Activated CD8-positive, alpha-beta memory T cell treated with anti-CD3 and anti-CD28 coated beads for 1 hour (primary cell): ENCODE measurements around the gene B3GAT1.
A peak's percentile ranks its signal among the peaks of the same experiment; 100 is the strongest.

Experiments used
- DNase-seq, 2 donors: peaks; one replicate each; pipeline ENCODE4 v3.0.0-alpha.2; 2020; ENCODE audit warnings: low read depth in 1 of 2; ENCODE audit errors: extremely low read depth in 1 of 2

B3GAT1 gene

GRCh38 chr11:134374171-134374570, 37.9 kb downstream of the B3GAT1 start:
- DNase-seq: no peak

DNA sequence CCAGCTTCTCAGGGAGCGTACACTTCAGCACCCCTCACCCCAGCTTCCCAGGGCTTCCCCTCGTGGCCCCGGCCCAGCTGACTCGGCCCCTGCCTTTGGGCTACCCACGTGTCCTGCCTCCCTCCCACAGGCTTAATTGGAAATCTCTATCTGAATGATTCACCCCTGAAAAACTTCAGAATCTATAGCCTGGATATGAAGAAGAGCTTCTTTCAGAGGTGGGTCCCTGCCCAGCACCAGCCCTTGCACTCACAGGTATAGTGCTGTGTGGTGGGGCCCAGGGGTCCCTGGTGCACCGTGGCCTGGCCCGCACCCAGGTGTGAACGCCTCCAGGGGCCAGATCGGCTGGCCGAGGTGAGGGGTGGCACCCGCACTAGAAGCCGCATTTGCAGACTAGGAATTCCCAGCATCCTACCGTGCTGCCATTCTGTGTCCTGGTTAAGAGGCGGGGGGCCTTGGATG, 38.4 kb downstream of the B3GAT1 start:
- DNase-seq: no peak

DNA sequence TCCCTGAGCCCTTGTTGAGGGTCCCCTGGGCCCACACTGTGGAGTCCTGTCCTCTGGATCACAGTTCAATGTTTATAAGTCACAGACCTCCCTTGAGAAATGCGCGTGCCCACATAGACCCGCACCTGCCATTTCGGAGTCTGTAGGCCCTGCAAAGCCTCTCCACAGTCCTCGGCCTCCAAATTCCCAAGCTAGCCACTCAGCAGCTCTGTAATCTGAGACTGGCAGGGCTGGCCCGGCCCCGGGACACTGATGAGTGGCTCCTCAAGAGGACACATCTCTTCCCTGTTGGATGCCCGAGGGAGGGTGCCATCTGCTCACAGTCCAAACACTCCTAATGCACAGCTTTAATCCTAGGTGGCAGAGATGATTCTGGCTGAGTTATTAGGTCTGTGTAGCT, 39.1 kb downstream of the B3GAT1 start:
- DNase-seq: no peak

GRCh38 chr11:134372536-134372935, 39.5 kb downstream of the B3GAT1 start:
- no peak for DNase-seq

DNA sequence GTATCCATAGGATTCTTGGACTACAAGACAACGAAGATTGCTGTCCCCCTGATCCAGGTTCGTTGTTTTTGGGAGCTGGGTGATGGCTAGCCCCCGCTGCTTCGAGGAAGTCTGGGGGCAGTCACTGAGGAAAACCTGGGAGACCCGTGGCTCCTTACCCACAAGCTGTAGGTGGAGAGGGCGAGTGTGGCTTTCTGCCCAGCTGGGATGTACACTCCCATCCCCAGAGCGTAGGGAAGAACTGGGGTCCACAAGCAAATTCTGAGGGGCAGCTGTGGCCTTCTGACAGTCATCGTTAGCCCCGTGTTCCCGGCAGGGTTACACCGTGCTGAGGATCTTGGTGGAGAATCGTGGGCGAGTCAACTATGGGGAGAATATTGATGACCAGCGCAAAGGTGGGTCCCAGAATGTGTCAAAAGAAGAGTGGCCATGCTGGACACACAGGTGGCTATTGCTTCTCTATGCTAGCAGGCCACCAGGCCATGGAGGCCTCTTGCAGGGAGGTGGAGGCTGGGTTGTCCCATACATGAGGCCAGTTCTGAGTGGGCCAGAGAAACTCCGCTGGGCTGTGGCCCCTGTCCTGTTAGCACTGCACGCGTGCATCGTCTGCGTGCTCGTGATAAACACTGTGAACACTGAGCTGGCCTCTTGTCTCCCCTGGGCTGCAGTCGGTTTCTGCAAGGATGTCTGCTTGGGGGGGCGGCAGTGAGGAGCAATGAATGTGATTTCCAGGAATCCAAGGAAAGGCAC, 40.4 kb downstream of the B3GAT1 start:
- no peak for DNase-seq

DNA sequence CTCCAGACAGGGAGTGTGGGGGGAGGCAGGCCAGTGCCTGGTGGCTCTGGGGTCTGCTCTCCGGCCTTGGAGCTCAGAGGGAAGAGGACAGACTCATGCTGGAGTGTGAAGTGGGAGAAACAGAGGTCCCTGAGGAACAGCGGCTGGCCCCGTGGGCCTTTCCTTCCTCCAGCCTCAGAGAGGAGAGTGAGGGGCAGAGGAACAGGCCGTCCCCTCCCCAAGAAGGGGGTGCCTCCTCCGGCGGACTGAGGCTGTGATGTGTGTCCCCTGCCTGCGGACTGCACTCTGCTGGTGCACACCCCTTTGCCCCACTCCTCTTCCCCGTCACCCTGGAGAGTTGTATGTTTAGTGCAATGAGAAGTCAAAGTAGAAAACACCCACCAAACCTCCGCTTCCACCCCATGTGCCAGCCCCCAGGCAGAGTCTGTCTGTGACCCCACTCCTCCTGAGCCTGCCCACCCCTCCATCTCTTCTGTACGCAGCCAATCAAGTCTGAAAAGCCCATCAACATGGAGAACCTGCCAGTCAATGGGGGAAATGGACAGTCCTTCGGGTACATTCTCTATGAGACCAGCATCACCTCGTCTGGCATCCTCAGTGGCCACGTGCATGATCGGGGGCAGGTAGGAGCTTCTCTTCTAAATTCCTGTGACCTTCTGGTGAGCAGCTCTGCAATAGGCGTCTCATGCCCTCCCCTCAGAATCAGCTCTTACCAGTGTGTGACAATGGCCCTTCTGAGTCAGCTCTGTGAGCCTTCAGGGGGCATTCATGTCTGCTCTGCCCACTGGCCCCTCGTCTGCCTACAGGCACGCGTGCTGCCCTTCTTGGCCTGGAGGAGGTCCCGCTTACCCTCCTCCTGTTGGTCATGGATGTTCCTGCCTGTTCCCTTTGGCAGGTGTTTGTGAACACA, 41.3 kb downstream of the B3GAT1 start:
- DNase-seq: no peak

GRCh38 chr11:134369656-134370525, 42.2 kb downstream of the B3GAT1 start:
- DNase-seq: no peak

- no peak for DNase-seq
Observed at GRCh38 chr11:134367781-134368180, 44.3 kb downstream of the B3GAT1 start.

DNA sequence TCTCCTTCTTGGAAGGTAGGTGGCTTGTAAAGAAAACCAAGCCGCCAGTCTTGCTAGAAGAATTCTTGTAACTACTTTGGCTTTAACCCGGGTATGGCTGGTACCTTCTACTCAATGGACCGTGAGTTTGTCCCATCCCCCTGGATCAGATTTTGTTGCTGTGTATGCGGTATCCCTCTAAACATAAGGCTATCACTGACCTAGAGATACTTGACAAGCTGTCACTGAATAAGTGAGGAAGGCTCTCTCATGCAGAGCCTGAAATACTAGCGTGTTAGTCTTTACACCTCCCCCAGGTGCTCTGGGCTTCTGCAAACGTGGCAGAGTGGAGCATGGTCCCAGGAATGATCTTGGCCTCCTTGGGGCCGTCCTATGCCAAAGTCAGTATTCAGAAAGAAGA, 45.8 kb downstream of the B3GAT1 start:
- DNase-seq: no peak

GRCh38 chr11:134365011-134365925, 46.8 kb downstream of the B3GAT1 start:
- no peak for DNase-seq

DNA sequence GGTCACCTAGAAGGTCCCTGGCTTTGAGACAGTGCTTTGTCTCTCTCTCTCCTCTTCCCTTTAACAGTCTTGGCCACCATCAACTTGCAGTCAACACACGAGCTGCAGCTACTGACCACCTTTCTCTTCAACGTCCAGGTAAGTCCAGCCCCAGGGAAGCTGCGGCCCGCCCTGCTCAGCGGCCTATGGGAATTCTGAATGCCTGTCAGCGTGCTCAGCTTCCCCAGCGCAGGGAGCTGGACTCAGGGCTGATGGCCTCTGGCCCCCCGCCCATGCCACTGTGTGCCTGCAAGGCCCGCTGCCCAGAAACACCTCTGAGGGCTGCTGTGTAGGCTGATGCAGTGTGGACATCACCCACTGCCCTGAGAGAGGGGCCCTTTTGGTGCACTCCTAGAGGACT, 47.8 kb downstream of the B3GAT1 start:
- no peak for DNase-seq

GRCh38 chr11:134363592-134363991, 48.5 kb downstream of the B3GAT1 start:
- no peak for DNase-seq

GRCh38 chr11:134363161-134363560, 48.9 kb downstream of the B3GAT1 start:
- no peak for DNase-seq

- DNase-seq: no peak
Observed at GRCh38 chr11:134362192-134362901, 49.7 kb downstream of the B3GAT1 start.

DNA sequence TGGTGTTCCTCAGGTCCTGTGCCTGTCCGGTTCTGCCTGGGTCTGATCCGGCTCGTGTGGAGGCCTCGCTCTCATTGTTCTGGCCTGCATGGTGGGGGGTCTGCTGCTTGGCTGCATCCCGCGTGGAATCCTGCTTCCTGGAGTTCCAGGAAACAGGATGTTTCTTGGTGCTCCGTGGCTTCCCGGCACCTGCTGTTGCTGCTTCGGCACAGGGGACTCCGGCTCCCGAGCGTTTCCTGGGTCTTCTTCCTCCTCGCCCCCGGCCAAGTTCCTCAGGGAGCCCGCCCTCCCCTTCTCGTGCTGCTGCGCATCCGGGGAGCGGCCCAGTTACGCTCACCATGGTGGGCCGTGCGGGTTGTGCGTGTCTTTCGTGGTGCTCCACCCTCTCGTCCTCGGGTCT, 50.4 kb downstream of the B3GAT1 start:
- no peak for DNase-seq

GRCh38 chr11:134360050-134360835, 51.8 kb downstream of the B3GAT1 start:
- peak; percentile 22 to 55 for DNase-seq

DNA sequence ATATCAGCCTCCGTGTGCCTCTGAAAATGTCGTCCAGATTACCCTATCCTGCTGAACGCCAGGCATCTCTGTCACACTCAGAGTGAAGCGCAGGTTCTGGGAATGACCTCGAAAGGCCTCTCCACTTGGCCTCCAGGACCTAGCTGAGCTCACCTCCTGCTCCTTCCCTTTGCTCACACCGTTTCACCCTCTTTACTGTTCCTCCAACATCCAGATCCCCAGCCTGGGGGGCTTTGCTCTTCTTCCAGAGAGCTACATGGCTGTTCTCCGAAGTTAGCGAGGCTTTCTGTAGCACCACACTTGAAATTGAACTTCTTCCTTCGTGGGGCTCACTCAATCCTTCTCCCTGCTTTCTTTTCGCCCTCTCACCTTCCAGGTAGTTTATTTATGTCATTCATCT, 52.4 kb downstream of the B3GAT1 start:
- no peak for DNase-seq

GRCh38 chr11:134358856-134359490, 53.1 kb downstream of the B3GAT1 start:
- DNase-seq: no peak
